Colon (tissue), 2 donors: Measurements from ENCODE around the gene IKZF3.
"Not testable (repeated sequence)": the region's sequence is repeated elsewhere in the genome, so short reads cannot be mapped to it uniquely, and the experiment has no call there.

Experiments
- FAIRE-seq: peaks from 2 replicates; lab custom pipeline; 2012; peaks lifted over from hg19 to GRCh38; lab: Jason Lieb, UNC
- donor health status: control.
- donor health status: control.

Gene IKZF3

GRCh38 chr17:39777534-39778365 is 86.4 kb downstream of the IKZF3 start:
- no peak for FAIRE-seq

- FAIRE-seq = no peak
Observed at GRCh38 chr17:39776252-39776651, 87.9 kb downstream of the IKZF3 start.

- no peak for FAIRE-seq
Observed at GRCh38 chr17:39775031-39775430, 89.1 kb downstream of the IKZF3 start.

GRCh38 chr17:39774047-39774446 is 90.1 kb downstream of the IKZF3 start:
- FAIRE-seq = no peak

- no peak for FAIRE-seq
Observed at GRCh38 chr17:39772987-39773934, 90.9 kb downstream of the IKZF3 start.

- no peak for FAIRE-seq
Observed at GRCh38 chr17:39772415-39772814, 91.7 kb downstream of the IKZF3 start.

- no peak for FAIRE-seq
Observed at GRCh38 chr17:39769974-39770587, 94.0 kb downstream of the IKZF3 start.

GRCh38 chr17:39767147-39767546 is 97.0 kb downstream of the IKZF3 start:
- FAIRE-seq = no peak

GRCh38 chr17:39765766-39766165 is 98.3 kb downstream of the IKZF3 start:
- no peak for FAIRE-seq

GRCh38 chr17:39765175-39765574 is 98.9 kb downstream of the IKZF3 start:
- FAIRE-seq = no peak

GRCh38 chr17:39764171-39764570 is 99.9 kb downstream of the IKZF3 start:
- FAIRE-seq = not testable (repeated sequence)

- no peak for FAIRE-seq
Observed at GRCh38 chr17:39763051-39763820, 100.9 kb downstream of the IKZF3 start.

- no peak for FAIRE-seq
Observed at GRCh38 chr17:39761861-39762496, 102.1 kb downstream of the IKZF3 start.

- FAIRE-seq = no peak
Observed at GRCh38 chr17:39759204-39759603, 104.9 kb downstream of the IKZF3 start.

GRCh38 chr17:39757931-39758873 is 105.9 kb downstream of the IKZF3 start:
- FAIRE-seq = no peak

- no peak for FAIRE-seq
Observed at GRCh38 chr17:39757176-39757662, 106.9 kb downstream of the IKZF3 start.

- no peak for FAIRE-seq
Observed at GRCh38 chr17:39756380-39757079, 107.6 kb downstream of the IKZF3 start.

- no peak for FAIRE-seq
Observed at GRCh38 chr17:39755554-39756379, 108.3 kb downstream of the IKZF3 start.
